Calu3 (cell line): ENCODE measurements around the gene KCNN1. TPM values are rescaled to one million over a fixed set of nuclear protein-coding genes. Genes with fewer than 3 reads are reported as not detected.
"Not testable (repeated sequence)": the region's sequence is repeated elsewhere in the genome, so short reads cannot be mapped to it uniquely, and the experiment has no call there.

ENCODE experiments used
- BruUV-seq: library from RNA; stranded (reverse); fragments of 400-500 nt; replicated peaks from 2 replicates; lab custom pipeline; 2021; lab: Mats Ljungman, UMichigan
- CTCF ChIA-PET: fragments of 300-600 bp; sonication (Branson Sonifier 250); formaldehyde crosslinking; loops from one replicate; lab custom pipeline; 2022; ENCODE audit warnings: antibody characterized with exemption; lab: Charles Lee
- DNase-seq: peaks from one replicate; pipeline ENCODE4 v3.0.0; 2022
- H3K27ac Mint-ChIP-seq: one replicate; pipeline ENCODE4 v1.8.0; 2022; ENCODE audit warnings: mixed read lengths; ENCODE audit not compliant: unreplicated experiment
- H3K27me3 Mint-ChIP-seq: one replicate; pipeline ENCODE4 v1.8.0; 2022; ENCODE audit warnings: mixed read lengths; ENCODE audit not compliant: unreplicated experiment
- H3K36me3 Mint-ChIP-seq: one replicate; pipeline ENCODE4 v1.8.0; 2022; ENCODE audit warnings: mild to moderate bottlenecking, moderate library complexity, mixed read lengths; ENCODE audit not compliant: insufficient read depth, unreplicated experiment
- H3K4me1 Mint-ChIP-seq: one replicate; pipeline ENCODE4 v1.8.0; 2022; ENCODE audit warnings: mild to moderate bottlenecking, low read depth, mixed read lengths; ENCODE audit not compliant: unreplicated experiment
- H3K4me3 Mint-ChIP-seq: one replicate; pipeline ENCODE4 v1.8.0; 2022; ENCODE audit warnings: mild to moderate bottlenecking, low read depth, moderate library complexity, mixed read lengths; ENCODE audit not compliant: unreplicated experiment
- H3K9me3 Mint-ChIP-seq: one replicate; pipeline ENCODE4 v1.8.0; 2022; ENCODE audit warnings: low read depth, mixed read lengths; ENCODE audit not compliant: unreplicated experiment
- intact Hi-C: fragments of 100-400 bp; cut with micrococcal nuclease; formaldehyde crosslinking; loops from one replicate; pipeline ENCODE4 v1.10.0; 2022; ENCODE audit not compliant: unreplicated experiment
- total RNA-seq: library from RNA; stranded (reverse); gene quantifications from 2 replicates; pipeline ENCODE4 v1.2.3, GENCODE V29; 2022
- TF ChIP-seq, protein P1 (sequence below): fragments of 200-600 bp; IDR thresholded peaks from one replicate; pipeline ENCODE4 v1.8.0; 2022; ENCODE audit warnings: antibody characterized with exemption; ENCODE audit not compliant: unreplicated experiment

The KCNN1 gene
- total RNA-seq, 1 experiment from 2014 or later, result not detected

DNA sequence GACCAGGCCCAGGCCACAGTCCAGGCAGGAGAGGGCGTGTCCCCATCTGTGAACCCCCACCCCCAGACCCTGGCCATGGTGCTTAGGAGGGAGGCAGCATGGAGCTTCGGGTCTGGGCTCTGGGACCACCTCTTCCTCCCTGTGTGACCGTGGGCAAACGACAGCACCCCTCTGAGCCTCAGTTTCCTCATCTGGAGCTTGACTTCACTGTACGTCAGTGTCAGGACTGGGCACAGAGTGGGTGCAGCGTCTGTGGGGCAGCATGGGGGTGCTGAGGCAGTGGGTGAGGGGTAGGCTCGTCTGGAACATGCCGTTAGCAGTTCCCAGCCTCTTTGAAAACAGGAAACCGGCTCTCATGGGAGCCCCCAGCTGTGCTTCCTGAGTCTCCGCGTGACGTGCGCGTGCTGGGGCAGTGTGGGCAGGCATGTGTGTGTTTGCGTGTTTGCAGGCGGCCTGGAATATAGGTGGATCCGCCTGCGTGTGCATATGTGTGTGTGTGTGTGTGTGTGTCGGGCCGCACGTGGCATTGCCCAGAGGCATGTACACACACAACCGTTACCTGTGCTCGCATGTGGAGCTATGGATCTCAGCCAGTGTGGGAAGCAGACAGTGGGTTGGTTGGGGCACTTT lies 56.8 kb downstream of the KCNN1 start:
- H3K4me1 Mint-ChIP-seq, result peaks cover 31% of the 10 kb centered on the region
- no peak overlapping the region for H3K4me3 Mint-ChIP-seq
- H3K27ac Mint-ChIP-seq, result no peak overlapping the region
- TF ChIP-seq, protein P1, sequence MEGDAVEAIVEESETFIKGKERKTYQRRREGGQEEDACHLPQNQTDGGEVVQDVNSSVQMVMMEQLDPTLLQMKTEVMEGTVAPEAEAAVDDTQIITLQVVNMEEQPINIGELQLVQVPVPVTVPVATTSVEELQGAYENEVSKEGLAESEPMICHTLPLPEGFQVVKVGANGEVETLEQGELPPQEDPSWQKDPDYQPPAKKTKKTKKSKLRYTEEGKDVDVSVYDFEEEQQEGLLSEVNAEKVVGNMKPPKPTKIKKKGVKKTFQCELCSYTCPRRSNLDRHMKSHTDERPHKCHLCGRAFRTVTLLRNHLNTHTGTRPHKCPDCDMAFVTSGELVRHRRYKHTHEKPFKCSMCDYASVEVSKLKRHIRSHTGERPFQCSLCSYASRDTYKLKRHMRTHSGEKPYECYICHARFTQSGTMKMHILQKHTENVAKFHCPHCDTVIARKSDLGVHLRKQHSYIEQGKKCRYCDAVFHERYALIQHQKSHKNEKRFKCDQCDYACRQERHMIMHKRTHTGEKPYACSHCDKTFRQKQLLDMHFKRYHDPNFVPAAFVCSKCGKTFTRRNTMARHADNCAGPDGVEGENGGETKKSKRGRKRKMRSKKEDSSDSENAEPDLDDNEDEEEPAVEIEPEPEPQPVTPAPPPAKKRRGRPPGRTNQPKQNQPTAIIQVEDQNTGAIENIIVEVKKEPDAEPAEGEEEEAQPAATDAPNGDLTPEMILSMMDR, result no peak
- peaks cover 5% of the 10 kb centered on the region for H3K36me3 Mint-ChIP-seq
- no TSS peak for BruUV-seq
- H3K27me3 Mint-ChIP-seq, result no peaks in the 10 kb centered on the region
- intact Hi-C loops, result no loop called here
- CTCF ChIA-PET, result no interaction called here
- H3K9me3 Mint-ChIP-seq, result no peaks in the 10 kb centered on the region
- no peak for DNase-seq

DNA sequence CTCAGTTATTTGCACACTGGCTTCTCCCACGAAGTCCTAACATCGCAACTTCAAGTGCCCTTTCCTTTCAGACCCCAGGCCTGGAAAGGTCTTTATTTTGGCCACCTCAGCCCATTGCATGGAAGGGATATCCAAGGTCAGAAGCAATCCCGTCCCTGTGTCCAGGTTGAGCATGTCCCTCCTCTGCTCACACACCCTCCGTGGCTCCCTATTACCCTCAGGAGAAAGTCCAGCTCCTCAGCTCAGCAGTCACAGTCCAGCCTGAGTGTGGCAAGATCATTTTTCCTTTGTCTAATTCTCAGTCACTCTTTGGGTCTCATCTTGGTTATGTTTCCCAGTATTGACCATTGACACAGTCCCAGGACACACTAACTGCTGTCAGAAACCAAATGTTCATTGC lies 60.2 kb downstream of the KCNN1 start:
- DNase-seq, result no peak
- Mint-ChIP-seq H3K36me3 (no peaks in the 10 kb centered on the region), H3K27ac (no peak overlapping the region), H3K9me3 (no peaks in the 10 kb centered on the region), H3K4me3 (no peak overlapping the region), H3K4me1 (peaks cover 19% of the 10 kb centered on the region), H3K27me3 (no peaks in the 10 kb centered on the region)
- no TSS peak for BruUV-seq
- intact Hi-C loops, result no loop called here
- TF ChIP-seq, protein P1, result no peak
- CTCF ChIA-PET, result interaction anchor here (0.7 to 0.8 kb wide), 2 partner anchors 19 to 96 kb away, joined by 3 to 4 read pairs; partner anchors contain the start of gene ARRDC2

DNA sequence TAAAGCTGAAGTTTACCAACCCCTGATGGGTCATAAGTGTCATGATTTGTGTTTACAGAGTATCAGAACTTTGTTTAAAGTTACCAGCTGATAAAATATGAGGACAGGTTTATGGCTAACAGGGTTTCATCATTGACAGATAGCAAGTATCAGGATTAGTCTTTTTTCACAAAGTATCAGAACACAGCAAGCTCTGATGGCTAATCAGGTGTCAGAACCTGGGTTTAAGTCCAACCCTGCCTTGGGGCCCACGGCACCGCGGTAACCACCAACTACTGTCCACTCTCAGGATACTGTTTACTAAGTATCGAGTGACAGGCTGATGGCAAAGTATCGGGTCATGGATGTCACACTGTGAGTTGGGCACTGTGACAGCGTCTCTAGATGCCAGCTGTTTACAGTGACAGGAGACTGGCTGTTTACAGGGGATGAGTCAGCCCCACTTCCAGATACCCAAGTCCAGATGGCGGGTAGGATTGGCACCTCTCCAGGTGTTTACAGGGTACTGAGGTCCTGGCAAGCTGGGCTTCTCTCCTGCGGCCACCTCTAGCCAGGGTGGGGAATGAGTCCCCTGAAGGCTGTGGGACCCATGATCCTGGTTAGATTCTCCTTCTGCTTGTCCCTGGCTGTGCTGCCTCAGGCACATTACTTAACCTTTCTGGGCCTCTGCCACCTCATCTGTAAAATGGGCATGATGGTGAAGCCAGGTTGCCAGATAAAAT lies 62.9 kb downstream of the KCNN1 start:
- no TSS peak for BruUV-seq
- intact Hi-C loops, result no loop called here
- H3K27me3 Mint-ChIP-seq, result no peaks in the 10 kb centered on the region
- no peak overlapping the region for H3K27ac Mint-ChIP-seq
- no peaks in the 10 kb centered on the region for H3K9me3 Mint-ChIP-seq
- peaks cover 14% of the 10 kb centered on the region for H3K4me1 Mint-ChIP-seq
- no peaks in the 10 kb centered on the region for H3K36me3 Mint-ChIP-seq
- DNase-seq, result peak; percentile 60
- TF ChIP-seq, protein P1, result no peak
- no peak overlapping the region for H3K4me3 Mint-ChIP-seq
- CTCF ChIA-PET, result interaction anchor here (0.8 to 1.1 kb wide), 2 partner anchors 19 to 21 kb away, joined by 3 to 5 read pairs; partner anchors contain the start of gene ARRDC2

DNA sequence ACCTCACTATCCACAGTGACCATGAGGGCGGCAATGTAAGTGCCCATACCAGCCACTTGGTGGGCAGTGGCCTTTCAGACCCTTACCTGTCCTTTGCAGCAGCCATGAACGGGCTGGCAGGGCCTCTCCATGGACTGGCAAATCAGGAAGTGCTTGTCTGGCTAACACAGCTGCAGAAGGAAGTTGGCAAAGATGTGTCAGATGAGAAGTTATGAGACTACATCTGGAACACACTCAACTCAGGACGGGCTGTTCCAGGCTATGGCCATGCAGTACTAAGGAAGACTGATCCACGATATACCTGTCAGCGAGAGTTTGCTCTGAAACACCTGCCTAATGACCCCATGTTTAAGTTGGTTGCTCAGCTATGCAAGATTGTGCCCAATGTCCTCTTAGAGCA lies 64.5 kb downstream of the KCNN1 start:
- H3K9me3 Mint-ChIP-seq, BruUV-seq: not testable (repeated sequence)
- H3K4me1 Mint-ChIP-seq, result peaks cover 14% of the 10 kb centered on the region

DNA sequence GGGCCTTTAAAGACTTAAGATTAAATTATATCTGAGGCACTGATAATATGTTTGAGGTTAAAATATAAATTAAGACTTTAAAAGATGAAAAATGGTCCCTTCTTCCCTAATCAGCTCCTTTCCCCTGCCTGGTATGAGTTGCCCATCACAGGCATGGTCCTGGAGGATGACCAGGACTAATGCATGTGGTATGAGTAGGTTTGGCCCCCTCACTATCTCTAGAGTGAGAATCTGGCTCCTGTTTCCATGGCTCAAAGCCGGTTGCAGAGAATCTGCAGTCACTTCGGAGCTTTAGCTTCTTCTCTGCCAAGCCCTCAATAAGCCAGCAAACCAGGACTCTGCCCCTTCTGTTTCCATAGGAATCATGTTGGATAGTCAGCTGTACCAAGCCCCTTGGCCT lies 65.2 kb downstream of the KCNN1 start:
- H3K27ac Mint-ChIP-seq, H3K4me3 Mint-ChIP-seq, BruUV-seq, H3K9me3 Mint-ChIP-seq, H3K36me3 Mint-ChIP-seq, H3K27me3 Mint-ChIP-seq, CTCF ChIA-PET, intact Hi-C loops, DNase-seq: not testable (repeated sequence)
- H3K4me1 Mint-ChIP-seq, result peaks cover 14% of the 10 kb centered on the region

More for the DNA sequence above, 64.5 kb downstream of the KCNN1 start:
- CTCF ChIA-PET, intact Hi-C loops, H3K27me3 Mint-ChIP-seq, H3K4me3 Mint-ChIP-seq, DNase-seq, H3K36me3 Mint-ChIP-seq, H3K27ac Mint-ChIP-seq: not testable (repeated sequence)
